Ishikawa (cell line): ENCODE data around the gene B4GALT5.

Experiments used
- CEBPB ChIP-seq: IDR thresholded peaks from 2 replicates; pipeline ENCODE4 v1.6.1; 2012
- CREB1 ChIP-seq: IDR thresholded peaks from 2 replicates; pipeline ENCODE4 v1.6.1; 2012; ENCODE audit warnings: low read depth
- EGR1 ChIP-seq: IDR thresholded peaks from 2 replicates; pipeline ENCODE4 v1.6.1; 2012
- EP300 ChIP-seq: IDR thresholded peaks from 2 replicates; pipeline ENCODE4 v1.6.1; 2012; ENCODE audit warnings: borderline replicate concordance
- FOXM1 ChIP-seq: IDR thresholded peaks from 2 replicates; pipeline ENCODE4 v1.6.1; 2012; ENCODE audit warnings: low read depth, borderline replicate concordance
- RAD21 ChIP-seq: IDR thresholded peaks from 2 replicates; pipeline ENCODE4 v1.6.1; 2012; ENCODE audit warnings: low read depth
- REST ChIP-seq: IDR thresholded peaks from 2 replicates; pipeline ENCODE4 v1.6.1; 2012; ENCODE audit warnings: low read depth, mild to moderate bottlenecking
- TCF12 ChIP-seq: IDR thresholded peaks from 2 replicates; pipeline ENCODE4 v1.6.1; 2012; ENCODE audit warnings: low read depth
- TEAD4 ChIP-seq: IDR thresholded peaks from 2 replicates; pipeline ENCODE4 v1.6.1; 2012
- USF1 ChIP-seq: IDR thresholded peaks from 2 replicates; pipeline ENCODE4 v1.6.1; 2012
- YY1 ChIP-seq: IDR thresholded peaks from 2 replicates; pipeline ENCODE4 v1.6.1; 2012; ENCODE audit warnings: low read depth
- ZBTB7A ChIP-seq: IDR thresholded peaks from 2 replicates; pipeline ENCODE4 v1.6.1; 2012; ENCODE audit warnings: low read depth
- TF ChIP-seq, protein P1 (sequence below): IDR thresholded peaks from 2 replicates; pipeline ENCODE4 v1.6.1; 2012

GRCh38 chr20:49644980-49645565, 68.6 kb downstream of the B4GALT5 start:
- TF ChIP-seq EP300 (no peak), FOXM1 (no peak), REST (no peak), YY1 (no peak), CEBPB (no peak), TEAD4 (no peak), ZBTB7A (no peak), USF1 (no peak), CREB1 (no peak), EGR1 (no peak), RAD21 (no peak), TCF12 (no peak)
- TF ChIP-seq, protein P1, sequence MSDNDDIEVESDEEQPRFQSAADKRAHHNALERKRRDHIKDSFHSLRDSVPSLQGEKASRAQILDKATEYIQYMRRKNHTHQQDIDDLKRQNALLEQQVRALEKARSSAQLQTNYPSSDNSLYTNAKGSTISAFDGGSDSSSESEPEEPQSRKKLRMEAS = no peak
